GM18907 (cell line): ENCODE results near the gene MKRN1.
"Not testable (repeated sequence)": the region's sequence is repeated elsewhere in the genome, so short reads cannot be mapped to it uniquely, and the experiment has no call there.

Experiments used
- ATAC-seq: cut with Tn5 transposase; IDR thresholded peaks from one replicate; pipeline ENCODE4 v1.9.1; 2021; ENCODE audit warnings: mild to moderate bottlenecking, moderate library complexity; ENCODE audit not compliant: unreplicated experiment

MKRN1 gene

GRCh38 chr7:140440593-140440992 is 38.7 kb downstream of the MKRN1 start:
- no peak for ATAC-seq

DNA sequence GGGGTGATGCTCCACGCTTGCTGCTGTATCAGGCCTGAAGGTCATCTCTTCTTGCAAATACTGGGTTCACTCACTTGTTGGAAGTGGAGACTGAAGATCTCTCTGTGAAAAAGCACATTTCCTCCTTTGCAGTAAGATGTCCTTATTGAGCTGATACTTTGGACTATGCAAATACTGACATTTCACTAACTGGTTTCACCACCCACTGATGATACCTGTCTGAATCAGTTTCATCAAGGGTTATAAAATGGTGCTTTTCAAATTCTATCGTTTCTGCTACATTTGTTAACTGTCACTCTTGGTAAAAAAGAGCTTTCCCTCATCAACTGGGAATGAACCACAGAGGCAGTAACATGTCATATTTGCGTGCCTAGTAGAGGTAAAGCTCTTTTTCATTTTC is 39.9 kb downstream of the MKRN1 start:
- no peak for ATAC-seq

- ATAC-seq: no peak
These were observed 43.9 kb downstream of the MKRN1 start for GRCh38 chr7:140435252-140435895.

GRCh38 chr7:140433396-140433795 is 45.9 kb downstream of the MKRN1 start:
- ATAC-seq: no peak

- ATAC-seq: no peak
These were observed 53.2 kb downstream of the MKRN1 start for GRCh38 chr7:140426130-140426529.

- no peak for ATAC-seq
These were observed 53.6 kb downstream of the MKRN1 start for GRCh38 chr7:140425718-140426117.

- no peak for ATAC-seq
These were observed 55.8 kb downstream of the MKRN1 start for GRCh38 chr7:140423501-140423900.

- ATAC-seq: no peak
These were observed 57.8 kb downstream of the MKRN1 start for GRCh38 chr7:140421521-140421920.

GRCh38 chr7:140418653-140419052 is 60.7 kb downstream of the MKRN1 start:
- ATAC-seq: no peak

- not testable (repeated sequence) for ATAC-seq
These were observed 61.2 kb downstream of the MKRN1 start for GRCh38 chr7:140418156-140418472.

GRCh38 chr7:140417456-140418155 is 61.7 kb downstream of the MKRN1 start:
- ATAC-seq: no peak

DNA sequence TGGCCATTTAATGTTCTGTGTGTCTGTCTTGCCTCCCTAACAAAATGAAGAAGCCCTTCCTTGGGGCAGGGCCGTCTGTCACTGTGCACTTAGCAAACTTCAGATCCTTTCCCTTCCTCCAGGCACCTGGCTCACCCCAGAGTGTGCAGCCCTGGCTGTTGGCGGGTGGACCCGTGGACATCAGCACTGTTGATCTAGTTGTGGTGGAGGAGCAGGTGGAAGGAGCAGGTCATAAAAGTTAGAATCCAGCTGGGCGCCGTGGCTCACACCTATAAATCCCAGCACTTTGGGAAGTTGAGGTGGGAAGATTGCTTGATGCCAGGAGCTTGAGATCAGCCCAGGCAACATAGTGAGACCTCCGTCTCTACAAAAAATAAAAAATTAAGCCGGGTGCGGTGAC is 62.7 kb downstream of the MKRN1 start:
- ATAC-seq: no peak

GRCh38 chr7:140415816-140416215 is 63.5 kb downstream of the MKRN1 start:
- ATAC-seq: not testable (repeated sequence)

GRCh38 chr7:140415361-140415760 is 63.9 kb downstream of the MKRN1 start:
- ATAC-seq: no peak

- ATAC-seq: no peak
These were observed 74.7 kb downstream of the MKRN1 start for GRCh38 chr7:140404565-140405065.

DNA sequence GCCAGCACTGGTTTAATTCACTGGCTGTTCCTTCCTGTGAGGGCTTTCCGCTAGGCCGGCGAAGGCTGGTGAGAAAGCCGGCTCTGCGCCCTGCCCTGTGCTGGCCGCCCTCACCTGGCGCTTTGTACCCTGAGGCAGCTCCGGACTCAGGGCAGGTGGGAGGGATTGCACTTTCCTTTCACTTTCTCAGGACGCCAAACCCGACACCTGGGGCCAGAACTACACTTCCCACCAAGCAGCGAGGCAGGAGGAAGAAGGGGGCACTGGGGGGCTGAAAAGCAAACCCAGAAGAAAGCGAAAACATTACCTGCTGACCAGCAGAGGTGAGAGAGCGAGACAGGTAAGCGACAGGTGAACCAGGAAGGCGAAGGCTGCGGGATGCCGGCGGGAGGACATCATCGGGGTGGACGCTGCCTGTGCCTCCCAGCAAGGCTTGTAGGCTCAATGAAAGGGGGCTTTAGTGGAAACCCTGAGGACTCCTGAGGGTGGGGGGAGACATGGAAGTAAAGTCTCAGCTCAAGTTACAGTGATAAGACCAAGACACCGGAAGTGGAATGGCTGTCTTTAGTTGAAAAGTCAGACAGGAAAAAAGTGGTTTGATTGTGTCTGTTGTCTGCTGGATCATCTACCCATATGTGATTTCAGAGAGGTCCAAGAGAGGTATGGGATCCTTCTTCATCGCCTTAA is 75.3 kb downstream of the MKRN1 start, which contains the start of gene RAB19:
Gene RAB19, plus strand, starts transcription at position 181 of the 687 bp plus-strand sequence. CDS start 3,589 bp downstream, outside the sequence.
- ATAC-seq: no peak
